Activated CD8-positive, alpha-beta memory T cell treated with anti-CD3 and anti-CD28 coated beads, Interleukin-2, amount 10 ng/mL, durations not matched to agents 7 days and 5 days (primary cell): ENCODE data around the gene EN2. TPM values are rescaled to one million over a fixed set of nuclear protein-coding genes. Genes with fewer than 3 reads are reported as not detected.

Experiments
- ATAC-seq: fragments of 150-1000 bp; cut with Tn5 transposase; one replicate; pipeline ENCODE4 v1.10.0; 2021; ENCODE audit warnings: moderate library complexity
- CTCF ChIA-PET: fragments of 350-600 bp; sonication (Branson Sonifier 250); formaldehyde crosslinking; loops from one replicate; lab custom pipeline; 2021; ENCODE audit warnings: antibody characterized with exemption; lab: Charles Lee
- DNase-seq: peaks from one replicate; pipeline ENCODE4 v3.0.0-alpha.2; 2020
- H3K27ac Mint-ChIP-seq: one replicate; pipeline ENCODE4 v1.8.0; 2021; ENCODE audit warnings: mild to moderate bottlenecking, mixed read lengths
- H3K27me3 Mint-ChIP-seq: one replicate; pipeline ENCODE4 v1.8.0; 2021; ENCODE audit warnings: mixed read lengths
- H3K36me3 Mint-ChIP-seq: one replicate; pipeline ENCODE4 v1.8.0; 2021; ENCODE audit warnings: mild to moderate bottlenecking, mixed read lengths
- H3K4me1 Mint-ChIP-seq: one replicate; pipeline ENCODE4 v1.8.0; 2021; ENCODE audit warnings: mixed read lengths
- H3K4me3 Mint-ChIP-seq: one replicate; pipeline ENCODE4 v1.8.0; 2021; ENCODE audit warnings: mild to moderate bottlenecking, moderate library complexity, mixed read lengths
- H3K9me3 Mint-ChIP-seq: one replicate; pipeline ENCODE4 v1.8.0; 2022; ENCODE audit warnings: low read depth, mixed read lengths
- total RNA-seq, 2 experiments: library from RNA; stranded (reverse); gene quantifications; one replicate each; pipeline ENCODE4 v1.2.3, GENCODE V29; 2021

EN2 gene
- total RNA-seq, 2 experiments from 2014 or later: not detected

GRCh38 chr7:155422151-155422550 lies 35.8 kb upstream of the EN2 start:
- Mint-ChIP-seq H3K36me3 (no peaks in the 10 kb centered on the region), H3K27me3 (peaks cover 11% of the 10 kb centered on the region)
- CTCF ChIA-PET: no interaction called here

GRCh38 chr7:155422599-155423336 lies 35.2 kb upstream of the EN2 start:
- H3K4me3 Mint-ChIP-seq: no peak overlapping the region
- H3K27ac Mint-ChIP-seq: no peak overlapping the region
- H3K36me3 Mint-ChIP-seq: no peaks in the 10 kb centered on the region
- DNase-seq (no peak), ATAC-seq (no peak)
- no peaks in the 10 kb centered on the region for H3K9me3 Mint-ChIP-seq
- peaks cover 9% of the 10 kb centered on the region for H3K27me3 Mint-ChIP-seq
- H3K4me1 Mint-ChIP-seq: no peaks in the 10 kb centered on the region
- CTCF ChIA-PET: no interaction called here

More at GRCh38 chr7:155422151-155422550, 35.8 kb upstream of the EN2 start:
- no peak overlapping the region for H3K27ac Mint-ChIP-seq
- ATAC-seq: no peak
- DNase-seq: no peak
- no peak overlapping the region for H3K4me3 Mint-ChIP-seq
- H3K9me3 Mint-ChIP-seq: no peaks in the 10 kb centered on the region
- no peaks in the 10 kb centered on the region for H3K4me1 Mint-ChIP-seq

- H3K4me3 Mint-ChIP-seq: no peak overlapping the region
- no peaks in the 10 kb centered on the region for H3K36me3 Mint-ChIP-seq
- no peak for DNase-seq
- H3K4me1 Mint-ChIP-seq: no peaks in the 10 kb centered on the region
- CTCF ChIA-PET: no interaction called here
- ATAC-seq: no peak
- no peaks in the 10 kb centered on the region for H3K9me3 Mint-ChIP-seq
- H3K27me3 Mint-ChIP-seq: peaks cover 10% of the 10 kb centered on the region
- no peak overlapping the region for H3K27ac Mint-ChIP-seq
Measured at GRCh38 chr7:155423337-155424285, 34.3 kb upstream of the EN2 start.

- peaks cover 16% of the 10 kb centered on the region for H3K27me3 Mint-ChIP-seq
- CTCF ChIA-PET: no interaction called here
- no peak overlapping the region for H3K27ac Mint-ChIP-seq
- ATAC-seq (no peak), DNase-seq (no peak)
- no peaks in the 10 kb centered on the region for H3K4me1 Mint-ChIP-seq
- H3K9me3 Mint-ChIP-seq: no peaks in the 10 kb centered on the region
- H3K36me3 Mint-ChIP-seq: no peaks in the 10 kb centered on the region
- no peak overlapping the region for H3K4me3 Mint-ChIP-seq
Measured at GRCh38 chr7:155424301-155425010, 33.5 kb upstream of the EN2 start.

- H3K36me3 Mint-ChIP-seq: no peaks in the 10 kb centered on the region
- peaks cover 16% of the 10 kb centered on the region for H3K27me3 Mint-ChIP-seq
- no peak for ATAC-seq
- no peak overlapping the region for H3K4me3 Mint-ChIP-seq
- H3K9me3 Mint-ChIP-seq: no peaks in the 10 kb centered on the region
- CTCF ChIA-PET: no interaction called here
- H3K27ac Mint-ChIP-seq: no peak overlapping the region
- no peak for DNase-seq
- no peaks in the 10 kb centered on the region for H3K4me1 Mint-ChIP-seq
Measured at GRCh38 chr7:155425011-155425340, 33.0 kb upstream of the EN2 start.

GRCh38 chr7:155425887-155426286 lies 32.0 kb upstream of the EN2 start:
- peaks cover 18% of the 10 kb centered on the region for H3K27me3 Mint-ChIP-seq
- DNase-seq (no peak), ATAC-seq (no peak)
- CTCF ChIA-PET: no interaction called here
- no peaks in the 10 kb centered on the region for H3K36me3 Mint-ChIP-seq
- no peaks in the 10 kb centered on the region for H3K9me3 Mint-ChIP-seq
- H3K4me1 Mint-ChIP-seq: no peaks in the 10 kb centered on the region
- H3K4me3 Mint-ChIP-seq: no peak overlapping the region
- H3K27ac Mint-ChIP-seq: no peak overlapping the region

- DNase-seq (no peak), ATAC-seq (no peak)
- no peak overlapping the region for H3K4me3 Mint-ChIP-seq
- no peak overlapping the region for H3K27ac Mint-ChIP-seq
- H3K36me3 Mint-ChIP-seq: no peaks in the 10 kb centered on the region
- H3K4me1 Mint-ChIP-seq: no peaks in the 10 kb centered on the region
- H3K9me3 Mint-ChIP-seq: no peaks in the 10 kb centered on the region
- peaks cover 20% of the 10 kb centered on the region for H3K27me3 Mint-ChIP-seq
- CTCF ChIA-PET: no interaction called here
Measured at GRCh38 chr7:155426543-155427410, 31.2 kb upstream of the EN2 start.

GRCh38 chr7:155427411-155428038 lies 30.4 kb upstream of the EN2 start:
- ATAC-seq (no peak), DNase-seq (no peak)
- CTCF ChIA-PET: no interaction called here
- Mint-ChIP-seq H3K27ac (no peak overlapping the region), H3K4me1 (no peaks in the 10 kb centered on the region), H3K36me3 (no peaks in the 10 kb centered on the region), H3K27me3 (peaks cover 21% of the 10 kb centered on the region), H3K4me3 (no peak overlapping the region), H3K9me3 (no peaks in the 10 kb centered on the region)

GRCh38 chr7:155428171-155428834 lies 29.6 kb upstream of the EN2 start:
- no peaks in the 10 kb centered on the region for H3K9me3 Mint-ChIP-seq
- H3K27me3 Mint-ChIP-seq: peaks cover 22% of the 10 kb centered on the region

GRCh38 chr7:155429651-155430050 lies 28.3 kb upstream of the EN2 start:
- Mint-ChIP-seq H3K4me1 (no peaks in the 10 kb centered on the region), H3K27ac (no peak overlapping the region), H3K36me3 (no peaks in the 10 kb centered on the region), H3K27me3 (peaks cover 23% of the 10 kb centered on the region), H3K9me3 (no peaks in the 10 kb centered on the region), H3K4me3 (no peak overlapping the region)
- CTCF ChIA-PET: no interaction called here
- DNase-seq (no peak), ATAC-seq (no peak)

More at GRCh38 chr7:155428171-155428834, 29.6 kb upstream of the EN2 start:
- ATAC-seq (no peak), DNase-seq (no peak)
- Mint-ChIP-seq H3K36me3 (no peaks in the 10 kb centered on the region), H3K27ac (no peak overlapping the region), H3K4me1 (no peaks in the 10 kb centered on the region), H3K4me3 (no peak overlapping the region)
- CTCF ChIA-PET: no interaction called here

- Mint-ChIP-seq H3K4me3 (no peak overlapping the region), H3K4me1 (no peaks in the 10 kb centered on the region), H3K9me3 (no peaks in the 10 kb centered on the region), H3K36me3 (no peaks in the 10 kb centered on the region), H3K27ac (no peak overlapping the region), H3K27me3 (peaks cover 21% of the 10 kb centered on the region)
- CTCF ChIA-PET: no interaction called here
- DNase-seq: no peak
- ATAC-seq: no peak
Measured at GRCh38 chr7:155430606-155431005, 27.3 kb upstream of the EN2 start.

GRCh38 chr7:155431231-155431630 lies 26.7 kb upstream of the EN2 start:
- H3K36me3 Mint-ChIP-seq: no peaks in the 10 kb centered on the region
- H3K27ac Mint-ChIP-seq: no peak overlapping the region
- no peak for ATAC-seq

More at GRCh38 chr7:155431231-155431630, 26.7 kb upstream of the EN2 start:
- Mint-ChIP-seq H3K4me3 (no peak overlapping the region), H3K9me3 (no peaks in the 10 kb centered on the region), H3K27me3 (peaks cover 21% of the 10 kb centered on the region), H3K4me1 (no peaks in the 10 kb centered on the region)
- CTCF ChIA-PET: no interaction called here
- DNase-seq: no peak
